Measurements from ENCODE around the gene MAP2K7.

GRCh38 chr19:7872306-7873204 lies 31.1 kb upstream of the MAP2K7 start:
- TF ChIP-seq OSR1 (CRISPR knock-in tag; IDR thresholded peaks at IDR 0.05) = no peak
- TF ChIP-seq PATZ1 (CRISPR knock-in tag; IDR thresholded peaks at IDR 0.05; ENCODE audit: borderline replicate concordance) = no peak
- no peak for TF ChIP-seq RARB (CRISPR knock-in tag; IDR thresholded peaks at IDR 0.05)
- TF ChIP-seq CSRNP3 (CRISPR knock-in tag; IDR thresholded peaks at IDR 0.05) = no peak
- no peak for TF ChIP-seq ISL1 (CRISPR knock-in tag; IDR thresholded peaks at IDR 0.05)
- TF ChIP-seq SNAI2 (CRISPR knock-in tag; IDR thresholded peaks at IDR 0.05) = no peak
- TF ChIP-seq ESRRG (CRISPR knock-in tag; IDR thresholded peaks at IDR 0.05) = no peak
